Left lobe of liver (tissue), 2 donors: ENCODE measurements around the gene PDE4D. TPM values are rescaled to one million over a fixed set of nuclear protein-coding genes. Genes with fewer than 3 reads are reported as not detected.

ENCODE experiments used
- ATAC-seq: fragments of 200-7000 bp; cut with Tn5 transposase; one replicate; pipeline ENCODE4 v1.9.1; 2020; ENCODE audit warnings: mild to moderate bottlenecking, moderate library complexity
- DNase-seq: peaks from one replicate; pipeline ENCODE4 v3.0.0-alpha.2; 2020; ENCODE audit warnings: low spot score
- total RNA-seq: library from RNA; stranded (reverse); gene quantifications from one replicate; pipeline ENCODE4 v1.2.1, GENCODE V29; 2021
- donor health status: DM: no; HTN: no; CAD: no; lungs with moderate emphysema.
- donor health status: DM: no; HTN: yes; CAD: no.

The PDE4D gene
- total RNA-seq, 1 donor from 2014 or later: 2.4 TPM

- ATAC-seq (no peak), DNase-seq (no peak)
These were observed 757.0 kb downstream of the PDE4D start for GRCh38 chr5:59136549-59136948.

GRCh38 chr5:59134471-59135163, 758.9 kb downstream of the PDE4D start:
- ATAC-seq: no peak
- no peak for DNase-seq

GRCh38 chr5:59133764-59134261, 759.7 kb downstream of the PDE4D start:
- ATAC-seq (no peak), DNase-seq (no peak)

GRCh38 chr5:59132131-59132530, 761.4 kb downstream of the PDE4D start:
- DNase-seq: no peak

GRCh38 chr5:59130431-59130830, 763.1 kb downstream of the PDE4D start:
- ATAC-seq (no peak), DNase-seq (no peak)

More at GRCh38 chr5:59132131-59132530, 761.4 kb downstream of the PDE4D start:
- no peak for ATAC-seq

- DNase-seq (no peak), ATAC-seq (no peak)
These were observed 764.8 kb downstream of the PDE4D start for GRCh38 chr5:59128646-59129290.

GRCh38 chr5:59126708-59127573, 766.6 kb downstream of the PDE4D start:
- ATAC-seq (peak; percentile 23), DNase-seq (no peak)

GRCh38 chr5:59126016-59126707, 767.4 kb downstream of the PDE4D start:
- ATAC-seq: no peak
- no peak for DNase-seq

- no peak for DNase-seq
- no peak for ATAC-seq
These were observed 768.2 kb downstream of the PDE4D start for GRCh38 chr5:59125011-59125961.

GRCh38 chr5:59123595-59124561, 769.6 kb downstream of the PDE4D start:
- ATAC-seq (no peak), DNase-seq (no peak)

- DNase-seq (no peak), ATAC-seq (no peak)
These were observed 774.0 kb downstream of the PDE4D start for GRCh38 chr5:59119480-59119879.

GRCh38 chr5:59117320-59117719, 776.2 kb downstream of the PDE4D start:
- ATAC-seq (no peak), DNase-seq (no peak)

GRCh38 chr5:59116231-59116865, 777.2 kb downstream of the PDE4D start:
- no peak for DNase-seq
- no peak for ATAC-seq

GRCh38 chr5:59115345-59115744, 778.2 kb downstream of the PDE4D start:
- DNase-seq: no peak
- no peak for ATAC-seq

GRCh38 chr5:59109383-59109782, 784.1 kb downstream of the PDE4D start:
- ATAC-seq: no peak
- DNase-seq: no peak

- ATAC-seq (no peak), DNase-seq (no peak)
These were observed 785.8 kb downstream of the PDE4D start for GRCh38 chr5:59107692-59108091.

- ATAC-seq (no peak), DNase-seq (no peak)
These were observed 789.0 kb downstream of the PDE4D start for GRCh38 chr5:59104400-59105127.
